T follicular helper cell (primary cell): Measurements from ENCODE around the gene PIP5K1B.
"Not testable (repeated sequence)": the region's sequence is repeated elsewhere in the genome, so short reads cannot be mapped to it uniquely, and the experiment has no call there.

Experiments
- DNase-seq: peaks from one replicate; pipeline ENCODE4 v3.0.0-alpha.2; 2020; ENCODE audit warnings: low read depth

PIP5K1B gene

DNA sequence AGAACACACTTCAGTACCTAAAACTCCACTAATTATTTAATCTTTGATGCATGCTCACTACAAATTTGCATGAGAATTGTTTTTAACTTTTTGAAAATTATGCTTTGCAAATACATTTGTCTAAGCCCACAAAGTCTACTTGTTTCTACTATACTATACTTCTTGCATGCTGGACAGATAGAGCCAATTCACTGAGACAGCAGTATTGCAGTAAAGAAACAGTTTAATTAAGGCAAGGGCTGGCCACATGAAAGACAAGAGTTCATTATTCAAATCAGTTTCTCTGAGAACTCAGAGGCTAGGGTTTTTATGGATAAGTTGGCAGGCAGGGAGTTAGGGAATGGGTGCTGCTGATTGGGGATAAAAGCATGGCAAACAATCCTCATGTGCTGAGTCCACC lies 324.5 kb downstream of the PIP5K1B start:
- DNase-seq: no peak

DNA sequence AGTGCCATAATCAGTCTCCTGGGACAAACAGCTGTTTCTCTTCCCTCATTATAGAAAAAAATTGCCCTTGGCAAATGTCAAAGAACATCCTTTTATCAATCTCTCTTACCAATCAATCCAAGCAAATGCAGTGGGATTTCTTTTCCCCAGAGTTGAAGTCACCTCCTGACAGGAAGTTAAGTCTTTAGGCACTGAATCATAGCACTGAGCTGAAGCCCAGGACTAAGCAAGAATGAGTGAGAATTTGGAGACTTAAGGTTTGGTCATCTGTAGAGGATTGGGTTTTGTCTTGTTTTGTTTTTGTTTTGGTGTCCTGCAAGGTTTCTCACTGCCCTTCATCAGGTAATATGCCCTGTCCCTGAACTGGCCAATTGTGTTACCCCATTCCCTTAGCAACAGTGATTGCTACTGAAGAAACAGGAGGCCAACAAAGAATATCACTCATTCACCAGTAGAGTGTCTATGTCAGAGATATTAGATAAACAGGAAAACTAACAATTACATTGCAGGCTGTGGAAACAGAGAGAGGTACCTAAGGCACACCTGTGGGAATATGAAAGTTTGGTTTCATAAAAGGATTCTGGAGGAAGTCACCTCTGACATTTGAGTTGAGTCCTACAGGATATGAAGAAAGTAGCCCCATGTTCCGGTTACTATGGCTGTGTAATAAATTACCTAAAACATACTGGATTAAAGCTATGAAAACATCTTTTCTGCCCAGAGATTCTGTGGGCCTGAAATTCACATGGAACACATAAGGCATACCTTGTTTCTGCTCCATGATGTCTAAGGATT lies 326.0 kb downstream of the PIP5K1B start:
- DNase-seq: no peak

DNA sequence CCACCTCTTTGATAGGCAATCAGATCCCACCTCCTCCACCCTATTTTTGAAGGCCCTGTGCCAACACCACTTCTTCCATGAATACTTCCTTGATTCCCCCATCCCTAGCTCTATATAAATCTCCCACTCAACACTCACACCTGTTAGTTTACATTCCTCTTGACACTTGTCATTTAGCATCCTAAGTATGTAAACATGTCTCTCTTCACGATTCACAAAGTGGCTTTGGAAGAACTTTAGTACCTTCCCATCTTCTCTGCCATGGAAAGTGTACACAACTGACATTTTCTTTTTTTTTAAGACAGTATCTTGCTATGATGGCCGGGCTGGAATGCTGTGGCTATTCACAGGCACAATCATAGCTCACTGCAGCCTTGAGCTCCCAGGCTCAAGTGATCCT lies 329.0 kb downstream of the PIP5K1B start:
- DNase-seq: no peak

DNA sequence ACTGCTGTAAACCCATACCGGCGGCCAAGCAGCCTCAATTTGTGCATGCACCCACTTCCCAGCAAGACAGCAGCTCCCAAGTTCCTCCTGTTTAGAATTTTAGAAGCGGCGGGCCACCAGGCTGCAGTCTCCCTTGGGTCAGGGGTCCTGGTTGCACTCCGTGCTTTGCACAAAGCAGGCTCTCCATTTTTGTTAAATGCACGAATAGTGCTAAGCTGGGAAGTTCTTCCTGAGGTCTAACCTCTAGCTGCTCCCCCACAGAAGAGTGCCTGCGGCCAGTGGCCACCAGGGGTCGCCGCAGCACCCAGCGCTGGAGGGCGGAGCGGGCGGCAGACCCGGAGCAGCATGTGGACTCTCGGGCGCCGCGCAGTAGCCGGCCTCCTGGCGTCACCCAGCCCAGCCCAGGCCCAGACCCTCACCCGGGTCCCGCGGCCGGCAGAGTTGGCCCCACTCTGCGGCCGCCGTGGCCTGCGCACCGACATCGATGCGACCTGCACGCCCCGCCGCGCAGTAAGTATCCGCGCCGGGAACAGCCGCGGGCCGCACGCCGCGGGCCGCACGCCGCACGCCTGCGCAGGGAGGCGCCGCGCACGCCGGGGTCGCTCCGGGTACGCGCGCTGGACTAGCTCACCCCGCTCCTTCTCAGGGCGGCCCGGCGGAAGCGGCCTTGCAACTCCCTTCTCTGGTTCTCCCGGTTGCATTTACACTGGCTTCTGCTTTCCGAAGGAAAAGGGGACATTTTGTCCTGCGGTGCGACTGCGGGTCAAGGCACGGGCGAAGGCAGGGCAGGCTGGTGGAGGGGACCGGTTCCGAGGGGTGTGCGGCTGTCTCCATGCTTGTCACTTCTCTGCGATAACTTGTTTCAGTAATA lies 330.6 kb downstream of the PIP5K1B start, which contains the start of gene FXN:
Gene FXN, plus strand, starts transcription at position 315 of the 871 bp plus-strand sequence. Its CDS starts 31 bp downstream, at position 346.
- peak; percentile 64 for DNase-seq

DNA sequence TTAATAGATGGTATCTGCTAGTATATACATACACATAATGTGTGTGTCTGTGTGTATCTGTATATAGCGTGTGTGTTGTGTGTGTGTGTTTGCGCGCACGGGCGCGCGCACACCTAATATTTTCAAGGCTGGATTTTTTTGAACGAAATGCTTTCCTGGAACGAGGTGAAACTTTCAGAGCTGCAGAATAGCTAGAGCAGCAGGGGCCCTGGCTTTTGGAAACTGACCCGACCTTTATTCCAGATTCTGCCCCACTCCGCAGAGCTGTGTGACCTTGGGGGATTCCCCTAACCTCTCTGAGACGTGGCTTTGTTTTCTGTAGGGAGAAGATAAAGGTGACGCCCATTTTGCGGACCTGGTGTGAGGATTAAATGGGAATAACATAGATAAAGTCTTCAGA lies 331.3 kb downstream of the PIP5K1B start:
- peak; percentile 7 for DNase-seq

DNA sequence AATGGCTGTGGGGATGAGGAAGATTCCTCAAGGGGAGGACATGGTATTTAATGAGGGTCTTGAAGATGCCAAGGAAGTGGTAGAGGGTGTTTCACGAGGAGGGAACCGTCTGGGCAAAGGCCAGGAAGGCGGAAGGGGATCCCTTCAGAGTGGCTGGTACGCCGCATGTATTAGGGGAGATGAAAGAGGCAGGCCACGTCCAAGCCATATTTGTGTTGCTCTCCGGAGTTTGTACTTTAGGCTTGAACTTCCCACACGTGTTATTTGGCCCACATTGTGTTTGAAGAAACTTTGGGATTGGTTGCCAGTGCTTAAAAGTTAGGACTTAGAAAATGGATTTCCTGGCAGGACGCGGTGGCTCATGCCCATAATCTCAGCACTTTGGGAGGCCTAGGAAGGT lies 331.8 kb downstream of the PIP5K1B start:
- DNase-seq: no peak

DNA sequence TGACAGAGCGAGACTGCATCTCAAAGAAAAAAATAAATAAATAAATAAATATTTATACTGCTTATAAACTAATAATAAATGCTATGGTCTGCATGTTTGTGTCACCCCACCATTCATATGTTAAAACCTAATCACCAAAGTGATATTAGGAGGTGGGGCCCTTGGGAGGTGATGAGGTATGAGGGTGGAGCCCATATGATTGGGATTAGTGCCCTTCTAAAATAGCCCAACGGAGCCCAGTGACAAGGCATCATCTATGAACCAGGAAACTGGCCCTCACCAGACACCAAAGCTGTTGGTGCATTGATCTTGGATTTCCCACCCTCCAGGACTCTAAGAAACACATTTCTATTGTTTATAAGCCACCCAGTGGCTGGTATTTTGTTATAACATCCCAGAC lies 335.6 kb downstream of the PIP5K1B start:
- DNase-seq: no peak

DNA sequence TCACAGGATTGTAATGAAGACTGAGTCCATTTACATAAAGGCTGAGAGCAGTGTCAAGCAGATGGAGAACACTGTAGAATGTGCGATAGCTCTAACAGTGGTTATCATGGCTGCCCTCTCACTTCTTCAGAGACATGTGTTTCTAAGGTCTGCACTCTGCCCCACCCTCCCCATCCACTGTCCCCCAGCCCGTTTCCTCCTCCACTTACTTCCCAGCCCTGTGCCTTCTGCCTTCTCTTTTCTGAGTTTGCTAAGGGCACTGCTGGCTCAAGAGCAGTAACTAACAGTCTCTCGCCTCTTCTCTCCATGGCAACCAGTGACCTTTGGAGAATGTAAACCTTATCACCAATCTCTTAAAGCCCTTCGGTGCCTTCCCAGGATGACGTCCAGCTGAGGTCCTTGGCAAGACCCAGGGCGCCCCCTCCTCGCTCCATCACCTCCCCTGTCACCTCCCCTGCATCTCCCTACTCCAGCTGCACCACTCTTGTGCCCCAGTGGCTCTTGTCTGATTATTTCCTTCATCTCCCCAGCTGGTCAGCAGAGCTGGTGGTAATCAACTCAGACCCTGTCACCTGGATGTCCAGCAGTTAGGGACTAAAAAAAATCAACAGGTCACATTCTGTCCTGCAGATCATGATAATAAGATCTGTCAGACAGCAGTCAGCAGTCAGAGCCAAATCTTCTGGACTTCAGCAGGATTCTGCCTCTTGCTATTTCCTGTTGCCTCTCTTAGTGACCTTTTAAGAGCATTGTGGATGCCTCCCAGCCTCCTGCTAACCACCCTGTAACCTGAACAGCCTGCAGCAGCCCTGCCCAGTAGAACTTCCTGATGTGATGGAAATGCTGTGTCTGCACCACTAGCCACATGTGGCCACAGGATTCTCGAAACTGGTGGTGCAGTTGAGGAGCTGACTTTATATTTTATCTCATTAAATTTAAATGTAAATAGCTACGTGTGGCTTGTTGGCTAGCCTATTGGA lies 339.5 kb downstream of the PIP5K1B start:
- no peak for DNase-seq

DNA sequence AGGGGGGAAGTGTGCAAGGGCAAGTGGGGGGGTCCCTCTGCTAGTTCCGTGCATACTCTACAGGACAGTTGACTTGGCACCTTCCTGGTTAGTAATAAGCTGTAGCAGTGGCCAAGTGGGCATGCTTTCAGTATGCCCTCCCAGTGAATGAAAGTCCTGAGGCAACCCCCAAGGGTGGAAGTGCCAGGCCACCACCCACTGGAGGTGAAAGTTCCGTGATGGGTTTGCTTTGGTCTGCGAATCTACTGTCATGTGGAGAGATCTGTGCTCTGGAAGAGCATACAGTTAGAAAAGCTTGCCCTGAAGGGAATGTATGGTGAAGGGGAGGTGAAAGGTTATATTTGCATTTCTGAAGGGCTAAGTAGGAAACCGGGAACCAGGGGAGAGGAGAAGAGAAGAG lies 340.8 kb downstream of the PIP5K1B start:
- no peak for DNase-seq

DNA sequence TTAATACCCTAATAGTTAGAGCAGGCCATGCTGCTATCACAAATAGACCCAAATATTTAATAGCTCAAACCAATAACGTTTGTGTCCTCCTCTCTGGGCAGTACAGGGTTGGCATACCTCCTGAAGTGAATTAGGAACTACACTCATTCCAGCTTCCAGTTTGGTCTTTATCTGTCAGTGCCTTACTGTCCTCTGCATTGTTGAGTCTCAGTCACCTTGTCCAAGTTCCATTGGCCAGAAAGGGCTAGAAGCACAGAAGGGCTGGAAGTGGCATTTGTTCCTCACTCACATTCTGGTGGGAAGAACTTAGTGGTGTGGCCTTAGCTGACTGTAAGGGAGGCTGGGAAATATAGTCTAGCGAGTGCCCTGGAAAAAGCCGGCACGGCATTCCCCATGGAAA lies 341.7 kb downstream of the PIP5K1B start:
- DNase-seq: no peak

DNA sequence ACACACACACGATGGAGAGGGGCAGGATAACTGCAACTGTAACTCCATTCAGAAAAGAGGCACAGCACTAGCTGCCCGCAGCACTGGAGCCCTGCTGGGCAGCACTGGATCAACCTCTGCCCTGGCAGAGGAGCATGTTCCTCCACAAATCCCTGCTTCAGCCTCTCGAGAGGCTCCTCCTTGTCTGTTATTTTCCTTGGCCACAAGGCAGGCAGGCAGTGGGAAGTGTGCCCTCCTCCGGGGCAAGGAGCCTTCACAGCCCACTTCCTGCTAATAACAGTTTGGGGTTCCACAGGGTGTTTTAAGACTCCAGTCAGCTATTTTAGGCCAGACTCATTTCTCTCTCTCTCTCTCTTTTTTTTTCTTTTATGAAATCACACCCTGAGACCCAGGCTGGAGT lies 342.3 kb downstream of the PIP5K1B start:
- no peak for DNase-seq

DNA sequence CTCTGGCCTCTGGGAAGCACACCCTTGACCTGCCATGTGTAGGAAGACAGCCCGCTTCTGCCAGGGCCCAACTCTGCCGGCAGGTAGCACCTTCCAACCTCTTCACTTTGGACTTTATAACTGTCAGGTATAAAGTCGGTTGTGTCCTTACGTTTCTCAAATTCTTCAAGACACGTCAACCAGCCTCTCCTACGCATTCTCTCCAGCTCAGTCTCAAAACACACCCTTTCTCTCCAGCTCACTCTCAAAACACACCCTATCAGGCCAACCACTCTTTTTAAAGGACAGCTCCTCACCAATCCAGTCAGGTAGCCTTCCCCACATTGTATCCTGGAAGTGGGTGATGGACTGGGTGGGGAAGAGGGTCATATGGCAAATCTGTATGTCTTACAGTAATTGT lies 344.1 kb downstream of the PIP5K1B start:
- DNase-seq: no peak

DNA sequence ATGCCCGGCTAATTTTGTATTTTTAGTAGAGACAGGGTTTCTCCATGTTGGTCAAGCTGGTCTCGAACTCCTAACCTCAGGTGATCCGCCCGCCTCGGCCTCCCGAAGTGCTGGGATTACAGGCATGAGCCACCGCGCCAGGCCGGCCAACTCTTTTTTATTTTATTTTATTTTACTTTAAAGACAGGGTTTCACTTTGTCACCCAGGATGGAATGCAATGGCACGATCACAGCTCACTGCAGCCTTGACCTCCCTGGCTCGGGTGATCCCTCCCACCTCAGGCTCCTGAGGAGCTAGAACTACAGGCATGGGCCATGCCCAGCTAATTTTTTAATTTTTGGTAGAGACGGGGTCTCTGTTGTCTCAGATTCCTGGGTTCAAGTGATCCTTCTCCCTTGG lies 345.9 kb downstream of the PIP5K1B start:
- DNase-seq: not testable (repeated sequence)

DNA sequence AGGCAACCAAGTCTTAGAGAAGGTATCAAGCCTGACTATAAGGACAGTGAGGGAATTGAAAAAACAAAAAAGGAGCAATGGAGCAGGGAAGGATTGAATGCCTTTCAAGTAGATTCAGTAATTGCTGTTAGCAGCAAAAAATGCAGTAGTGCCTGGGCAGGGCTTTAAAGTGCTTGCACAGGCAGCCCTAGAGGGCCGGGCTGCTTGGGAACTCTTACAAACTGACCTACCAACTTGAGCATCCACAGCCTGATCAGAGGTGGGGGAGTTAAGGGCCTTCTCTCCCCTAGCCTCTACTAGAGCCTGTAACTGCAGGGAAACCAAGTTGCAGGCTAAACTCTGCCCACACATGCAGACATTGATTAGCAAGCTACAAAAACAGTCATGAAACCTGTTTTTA lies 349.9 kb downstream of the PIP5K1B start:
- no peak for DNase-seq

DNA sequence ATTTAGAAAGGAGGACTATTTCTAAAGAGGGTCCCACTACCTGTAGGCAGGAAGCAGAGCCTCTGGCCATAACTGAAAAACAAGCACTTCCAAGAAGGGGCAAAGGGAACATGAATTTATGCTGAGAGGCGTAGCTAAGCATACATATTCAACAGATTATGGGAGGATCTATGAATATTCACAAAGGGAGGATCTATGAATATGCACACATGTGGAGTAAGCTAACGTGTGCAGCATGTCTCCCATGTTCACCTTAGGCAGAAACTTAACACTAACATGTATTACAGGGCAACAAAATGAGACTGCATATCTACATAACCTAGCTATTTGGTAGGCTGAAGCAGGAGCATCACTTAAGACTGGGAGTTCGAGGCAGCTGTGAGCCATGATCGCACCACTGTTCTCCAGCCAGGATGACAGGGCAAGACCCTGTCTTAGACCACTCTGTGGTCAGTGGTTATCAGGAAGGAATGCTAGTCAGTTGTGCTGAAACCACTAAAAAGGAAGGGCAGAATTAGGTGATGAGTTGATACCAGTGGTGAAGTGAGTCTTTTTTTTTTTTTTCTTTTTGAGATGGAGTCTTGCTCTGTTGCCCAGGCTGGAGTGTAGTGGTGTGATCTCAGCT lies 351.3 kb downstream of the PIP5K1B start:
- no peak for DNase-seq

DNA sequence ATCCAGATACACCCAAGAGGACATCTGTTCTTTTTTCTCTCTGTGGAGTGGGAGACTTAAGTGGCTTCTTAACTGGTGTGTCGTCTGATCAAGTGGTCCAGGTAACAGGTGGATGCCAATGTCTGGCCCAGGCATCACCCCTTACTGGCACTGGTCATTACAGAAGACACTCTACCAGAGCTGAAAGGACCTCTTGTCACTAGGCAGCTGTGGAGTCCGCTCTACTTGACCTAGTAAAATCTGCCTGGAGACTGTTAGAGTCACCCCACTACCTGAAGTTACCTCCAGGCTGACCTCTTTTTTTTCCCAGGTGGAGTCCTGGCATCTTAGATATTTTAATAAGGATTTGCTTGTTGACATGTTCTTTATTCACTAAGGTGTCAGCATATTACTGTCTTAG lies 353.1 kb downstream of the PIP5K1B start:
- no peak for DNase-seq
